Subcutaneous adipose tissue (tissue), 4 donors: ENCODE data around the gene LOXL4. TPM values are rescaled to one million over a fixed set of nuclear protein-coding genes. Genes with fewer than 3 reads are reported as not detected.

Experiments
- total RNA-seq, 4 donors: library from RNA; depleted of rRNA; stranded (reverse); fragments of >200 nt; gene quantifications; one replicate each; pipeline ENCODE4 v1.1.0, GENCODE V29; 2016
- TF ChIP-seq, protein P1 (sequence below): fragments of 450-650 bp; IDR thresholded peaks from one replicate; pipeline ENCODE4 v1.5.1; 2016; ENCODE audit warnings: low read depth, mild to moderate bottlenecking, control low read depth, antibody characterized with exemption, moderate library complexity

LOXL4 gene
- total RNA-seq, 4 donors from 2014 or later: 7.5 to 27.4 (median 12.8) TPM

DNA sequence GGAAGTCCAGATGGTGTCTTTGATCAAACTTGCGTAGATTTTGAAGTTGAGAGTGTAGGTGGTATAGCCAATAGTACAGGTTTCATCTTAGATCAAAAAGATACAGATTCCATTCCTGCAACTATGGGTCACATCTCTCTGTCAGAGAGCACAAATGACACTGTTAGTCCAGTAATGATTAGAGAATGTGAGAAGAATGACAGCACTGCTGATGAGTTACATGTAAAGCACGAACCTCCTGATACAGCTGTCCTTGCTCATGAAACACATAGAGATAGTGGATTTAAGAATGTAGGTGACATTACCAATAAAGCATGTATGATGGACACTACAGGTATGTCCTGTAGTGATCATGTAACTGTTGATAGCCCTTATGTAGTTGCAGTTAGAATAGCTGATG is 59.1 kb downstream of the LOXL4 start:
- TF ChIP-seq, protein P1, sequence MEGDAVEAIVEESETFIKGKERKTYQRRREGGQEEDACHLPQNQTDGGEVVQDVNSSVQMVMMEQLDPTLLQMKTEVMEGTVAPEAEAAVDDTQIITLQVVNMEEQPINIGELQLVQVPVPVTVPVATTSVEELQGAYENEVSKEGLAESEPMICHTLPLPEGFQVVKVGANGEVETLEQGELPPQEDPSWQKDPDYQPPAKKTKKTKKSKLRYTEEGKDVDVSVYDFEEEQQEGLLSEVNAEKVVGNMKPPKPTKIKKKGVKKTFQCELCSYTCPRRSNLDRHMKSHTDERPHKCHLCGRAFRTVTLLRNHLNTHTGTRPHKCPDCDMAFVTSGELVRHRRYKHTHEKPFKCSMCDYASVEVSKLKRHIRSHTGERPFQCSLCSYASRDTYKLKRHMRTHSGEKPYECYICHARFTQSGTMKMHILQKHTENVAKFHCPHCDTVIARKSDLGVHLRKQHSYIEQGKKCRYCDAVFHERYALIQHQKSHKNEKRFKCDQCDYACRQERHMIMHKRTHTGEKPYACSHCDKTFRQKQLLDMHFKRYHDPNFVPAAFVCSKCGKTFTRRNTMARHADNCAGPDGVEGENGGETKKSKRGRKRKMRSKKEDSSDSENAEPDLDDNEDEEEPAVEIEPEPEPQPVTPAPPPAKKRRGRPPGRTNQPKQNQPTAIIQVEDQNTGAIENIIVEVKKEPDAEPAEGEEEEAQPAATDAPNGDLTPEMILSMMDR: no peak

DNA sequence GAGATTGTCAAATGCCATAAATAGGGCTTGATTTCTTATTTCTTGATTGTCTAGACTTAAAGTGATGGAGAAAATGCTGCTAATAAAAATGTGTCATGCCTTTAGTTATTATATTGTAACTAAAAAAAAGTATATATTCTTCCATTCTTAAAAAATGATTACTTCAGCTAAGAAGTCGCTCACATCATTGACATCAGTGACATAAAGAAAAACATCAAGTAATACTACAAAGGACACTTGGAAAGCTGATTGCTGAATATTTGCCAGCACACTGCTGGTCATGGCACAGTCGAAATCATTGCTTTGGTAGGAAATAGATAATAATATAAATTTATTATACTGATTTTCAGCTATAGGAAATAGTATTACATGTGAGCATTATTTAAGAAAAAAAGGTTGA is 62.6 kb downstream of the LOXL4 start:
- TF ChIP-seq, protein P1: no peak

DNA sequence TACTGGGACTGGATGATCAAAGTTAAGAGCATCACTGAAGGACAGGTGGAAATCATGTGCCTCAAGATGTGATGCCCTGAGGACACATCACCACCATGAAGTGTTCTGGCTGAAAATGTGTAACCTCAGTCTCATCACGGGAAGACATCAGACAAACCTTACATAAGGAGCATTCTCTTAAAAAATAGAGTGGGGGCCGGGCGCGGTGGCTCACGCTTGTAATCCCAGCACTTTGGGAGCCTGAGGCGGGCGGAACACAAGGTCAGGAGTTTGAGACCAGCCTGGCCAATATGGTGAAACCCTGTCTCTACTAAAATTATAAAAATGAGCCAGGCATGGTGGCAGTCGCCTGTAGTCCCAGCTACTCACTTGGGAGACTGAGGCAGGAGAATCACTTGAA is 65.6 kb downstream of the LOXL4 start:
- TF ChIP-seq, protein P1: no peak

DNA sequence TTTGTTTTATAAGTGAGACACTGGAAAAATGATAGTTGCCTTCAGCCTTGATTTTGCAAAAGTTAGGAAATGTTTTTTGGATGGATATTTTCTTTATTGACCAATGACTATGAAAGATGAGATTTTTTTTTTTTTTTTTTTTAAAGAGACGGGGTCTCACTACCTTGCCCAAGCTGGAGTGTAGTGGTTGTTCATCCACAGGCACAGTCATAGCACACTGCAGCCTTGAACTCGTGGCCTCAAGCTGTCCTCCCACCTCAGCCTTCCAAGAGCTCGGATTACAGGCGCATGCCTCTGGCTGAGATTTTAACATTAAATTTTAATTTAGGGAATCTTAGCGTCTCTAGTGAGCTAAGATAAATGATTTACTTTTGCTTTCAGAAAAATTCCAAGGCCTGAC is 66.2 kb downstream of the LOXL4 start:
- TF ChIP-seq, protein P1: no peak

Other genes starting within 250 kb of the LOXL4 start
- gene CRTAC1, start 237.6 kb downstream of the LOXL4 start, total RNA-seq: 1 to 10 TPM in 1 of 4 donors, under 1 TPM in 3; 0.51 to 1.5 (median 0.72) TPM
- 10 to 100 TPM; 15.2 to 21.1 (median 20.3) TPM for gene R3HCC1L, start 133.5 kb downstream of the LOXL4 start, total RNA-seq
- 10 to 100 TPM; 11.2 to 23.6 (median 16.0) TPM for gene PYROXD2, start 147.0 kb upstream of the LOXL4 start, total RNA-seq
- gene HPS1, start 178.7 kb upstream of the LOXL4 start, total RNA-seq: 10 to 100 TPM; 46.1 to 88.2 (median 63.0) TPM